GM23338 (cell line): ENCODE measurements around the gene IRF2BP2. TPM values are rescaled to one million over a fixed set of nuclear protein-coding genes. Genes with fewer than 3 reads are reported as not detected.

Experiments used
- ATAC-seq: fragments of 200-7000 bp; cut with Tn5 transposase; 3 replicates; pipeline ENCODE4 v1.9.1; 2020
- DNase-seq: peaks from one replicate; pipeline ENCODE4 v3.0.0-alpha.2; 2015; ENCODE audit warnings: low spot score
- H2AFZ ChIP-seq: fragments of 200-600 bp; sonication (generic); 2 replicates; pipeline ENCODE4 v1.8.0; 2016; ENCODE audit warnings: antibody characterized with exemption, mild to moderate bottlenecking, moderate library complexity
- H3F3A ChIP-seq: fragments of 200-600 bp; sonication (generic); replicated peaks from 2 replicates; pipeline ENCODE4 v1.8.0; 2017; ENCODE audit warnings: antibody characterized with exemption, mixed run types, low read depth
- H3K27ac ChIP-seq: fragments of 200-600 bp; sonication (generic); 2 replicates; pipeline ENCODE4 v1.6.1; 2016; ENCODE audit warnings: low read depth
- H3K27me3 ChIP-seq: fragments of 200-600 bp; sonication (generic); 2 replicates; pipeline ENCODE4 v1.8.0; 2016; ENCODE audit warnings: mild to moderate bottlenecking, mixed run types, moderate library complexity; ENCODE audit not compliant: insufficient read depth
- H3K36me3 ChIP-seq: fragments of 200-600 bp; sonication (generic); 2 replicates; pipeline ENCODE4 v1.8.0; 2016; ENCODE audit warnings: mild to moderate bottlenecking; ENCODE audit not compliant: insufficient read depth
- H3K4me1 ChIP-seq: fragments of 200-600 bp; sonication (generic); 2 replicates; pipeline ENCODE4 v1.8.0; 2016; ENCODE audit warnings: mild to moderate bottlenecking, moderate library complexity; ENCODE audit not compliant: insufficient read depth
- H3K4me2 ChIP-seq: fragments of 200-600 bp; sonication (generic); 2 replicates; pipeline ENCODE4 v1.7.1; 2017; ENCODE audit warnings: mixed run types
- H3K4me3 ChIP-seq: fragments of 200-600 bp; sonication (generic); 2 replicates; pipeline ENCODE4 v1.6.1; 2016; ENCODE audit warnings: mixed run types
- H3K79me2 ChIP-seq: fragments of 200-600 bp; sonication (generic); replicated peaks from 2 replicates; pipeline ENCODE4 v1.8.0; 2017; ENCODE audit warnings: mild to moderate bottlenecking; ENCODE audit not compliant: insufficient read depth
- H3K9me2 ChIP-seq: fragments of 200-600 bp; sonication (generic); 2 replicates; pipeline ENCODE4 v1.8.0; 2017; ENCODE audit not compliant: insufficient read depth
- H4K20me1 ChIP-seq: fragments of 200-600 bp; sonication (generic); replicated peaks from 2 replicates; pipeline ENCODE4 v1.8.0; 2017; ENCODE audit warnings: mild to moderate bottlenecking; ENCODE audit not compliant: insufficient read depth
- H3K27ac Mint-ChIP-seq: 2 replicates; pipeline ENCODE4 v1.8.0; 2020; ENCODE audit warnings: inconsistent platforms, mild to moderate bottlenecking, moderate library complexity, mixed read lengths
- H3K27me3 Mint-ChIP-seq: 3 replicates; pipeline ENCODE4 v1.8.0; 2022; ENCODE audit warnings: low read depth, mild to moderate bottlenecking, moderate library complexity, mixed read lengths, inconsistent platforms; ENCODE audit not compliant: insufficient read depth, poor library complexity
- H3K36me3 Mint-ChIP-seq: 3 replicates; pipeline ENCODE4 v1.8.0; 2021; ENCODE audit warnings: low read depth, mild to moderate bottlenecking, inconsistent platforms, moderate library complexity, mixed read lengths
- H3K4me1 Mint-ChIP-seq: 3 replicates; pipeline ENCODE4 v1.8.0; 2020; ENCODE audit warnings: mild to moderate bottlenecking, inconsistent platforms, mixed read lengths
- H3K4me3 Mint-ChIP-seq: 3 replicates; pipeline ENCODE4 v1.8.0; 2021; ENCODE audit warnings: moderate library complexity, mild to moderate bottlenecking, inconsistent platforms, mixed read lengths
- H3K9me3 Mint-ChIP-seq: 3 replicates; pipeline ENCODE4 v1.8.0; 2020; ENCODE audit warnings: moderate library complexity, mild to moderate bottlenecking, inconsistent platforms, mixed read lengths
- CREB1 ChIP-seq: fragments of 250-450 bp; sonication (Bioruptor Pico); IDR thresholded peaks from 2 replicates; pipeline ENCODE4 v1.5.0; 2020; ENCODE audit warnings: low read depth, mild to moderate bottlenecking, moderate library complexity
- ETS1 ChIP-seq: IDR thresholded peaks from 2 replicates; pipeline ENCODE4 v1.6.1; 2016; ENCODE audit warnings: antibody characterized with exemption
- EZH2 ChIP-seq: fragments of 200-600 bp; sonication (generic); IDR thresholded peaks from one replicate; pipeline ENCODE4 v1.8.0; 2017; ENCODE audit warnings: antibody characterized with exemption, mild to moderate bottlenecking, low read depth; ENCODE audit not compliant: unreplicated experiment
- JUNB ChIP-seq: IDR thresholded peaks from one replicate; pipeline ENCODE4 v1.6.1; 2016; ENCODE audit warnings: antibody characterized with exemption; ENCODE audit not compliant: unreplicated experiment
- POLR2AphosphoS5 ChIP-seq: IDR thresholded peaks from 2 replicates; pipeline ENCODE4 v1.6.1; 2016; ENCODE audit warnings: antibody characterized with exemption, low read depth
- ZNF462 ChIP-seq: fragments of 250-450 bp; sonication (Bioruptor Pico); IDR thresholded peaks from 2 replicates; pipeline ENCODE4 v1.5.0; 2020; ENCODE audit warnings: mild to moderate bottlenecking, moderate library complexity
- polyA plus RNA-seq: library from polyadenylated mRNA; unstranded; fragments of >200 nt; fragmentation: Nextera tagmentation; extraction: Ambion mirVana; gene quantifications from 2 replicates; pipeline ENCODE4 v1.2.1, GENCODE V29; 2016
- total RNA-seq: library from RNA; depleted of rRNA; stranded (reverse); fragments of >200 nt; shearing (Covaris generic); gene quantifications from 2 replicates; pipeline ENCODE4 v1.2.3, GENCODE V29; 2014
- TF ChIP-seq, protein P1 (sequence below): IDR thresholded peaks from one replicate; pipeline ENCODE4 v1.6.1; 2018; ENCODE audit warnings: antibody characterized with exemption; ENCODE audit not compliant: unreplicated experiment

The IRF2BP2 gene
- total and polyA plus RNA-seq, 2 experiments from 2014 or later = 19.4 to 62.4 TPM

- H3K36me3 Mint-ChIP-seq = no peaks in the 10 kb centered on the region
These were observed 44.2 kb upstream of the IRF2BP2 start for GRCh38 chr1:234654002-234654733.

DNA sequence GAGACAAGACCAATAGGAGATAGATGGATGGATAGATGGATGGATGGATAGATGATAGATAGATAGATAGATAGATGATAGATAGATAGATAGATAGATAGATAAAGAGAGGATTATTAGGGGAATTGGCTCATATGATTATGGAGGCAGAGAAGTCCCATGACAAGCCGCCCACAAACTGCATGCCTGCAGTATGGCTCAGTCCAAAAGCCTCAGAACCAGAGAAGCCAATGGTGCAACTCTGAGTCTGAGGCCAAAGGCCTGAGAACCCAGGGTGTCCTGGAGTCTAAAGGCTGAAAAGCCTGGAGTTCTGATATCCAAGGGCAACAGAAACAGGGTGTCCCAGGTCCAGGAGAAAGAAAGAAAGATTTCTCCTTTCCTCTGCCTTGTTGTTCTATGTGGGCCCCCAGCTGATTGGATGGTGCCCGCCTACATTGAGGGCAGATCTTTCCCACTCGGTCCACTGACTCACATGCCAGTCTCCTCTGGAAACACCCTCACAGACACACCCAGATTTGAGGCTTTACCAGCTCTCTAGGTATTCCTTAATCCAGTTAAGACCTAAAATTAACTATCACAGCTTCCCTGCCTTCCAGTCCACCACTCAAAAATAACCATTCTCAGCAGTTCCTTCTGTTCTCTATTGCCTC, 39.6 kb upstream of the IRF2BP2 start:
- H3K4me3 ChIP-seq = no peak overlapping the region
- Mint-ChIP-seq H3K9me3 (0 out of 3 replicates have a peak, but pooled peaks cover 2% of the 10 kb centered on the region), H3K4me3 (no peak overlapping the region), H3K4me1 (no peaks in the 10 kb centered on the region), H3K36me3 (no peaks in the 10 kb centered on the region), H3K27ac (no peak overlapping the region), H3K27me3 (peaks cover 2% of the 10 kb centered on the region)
- no peak overlapping the region for H2AFZ ChIP-seq
- DNase-seq (no peak), ATAC-seq (no peak)
- no peaks in the 10 kb centered on the region for H3F3A ChIP-seq
- no peaks in the 10 kb centered on the region for H4K20me1 ChIP-seq
- no peak overlapping the region for H3K4me2 ChIP-seq
- H3K27me3 ChIP-seq = no peaks in the 10 kb centered on the region
- no peaks in the 10 kb centered on the region for H3K79me2 ChIP-seq
- 0 out of 2 replicates have a peak, but pooled peaks cover 4% of the 10 kb centered on the region for H3K9me2 ChIP-seq
- H3K27ac ChIP-seq = no peak overlapping the region
- H3K36me3 ChIP-seq = no peaks in the 10 kb centered on the region
- no peaks in the 10 kb centered on the region for H3K4me1 ChIP-seq
- TF ChIP-seq, protein P1, sequence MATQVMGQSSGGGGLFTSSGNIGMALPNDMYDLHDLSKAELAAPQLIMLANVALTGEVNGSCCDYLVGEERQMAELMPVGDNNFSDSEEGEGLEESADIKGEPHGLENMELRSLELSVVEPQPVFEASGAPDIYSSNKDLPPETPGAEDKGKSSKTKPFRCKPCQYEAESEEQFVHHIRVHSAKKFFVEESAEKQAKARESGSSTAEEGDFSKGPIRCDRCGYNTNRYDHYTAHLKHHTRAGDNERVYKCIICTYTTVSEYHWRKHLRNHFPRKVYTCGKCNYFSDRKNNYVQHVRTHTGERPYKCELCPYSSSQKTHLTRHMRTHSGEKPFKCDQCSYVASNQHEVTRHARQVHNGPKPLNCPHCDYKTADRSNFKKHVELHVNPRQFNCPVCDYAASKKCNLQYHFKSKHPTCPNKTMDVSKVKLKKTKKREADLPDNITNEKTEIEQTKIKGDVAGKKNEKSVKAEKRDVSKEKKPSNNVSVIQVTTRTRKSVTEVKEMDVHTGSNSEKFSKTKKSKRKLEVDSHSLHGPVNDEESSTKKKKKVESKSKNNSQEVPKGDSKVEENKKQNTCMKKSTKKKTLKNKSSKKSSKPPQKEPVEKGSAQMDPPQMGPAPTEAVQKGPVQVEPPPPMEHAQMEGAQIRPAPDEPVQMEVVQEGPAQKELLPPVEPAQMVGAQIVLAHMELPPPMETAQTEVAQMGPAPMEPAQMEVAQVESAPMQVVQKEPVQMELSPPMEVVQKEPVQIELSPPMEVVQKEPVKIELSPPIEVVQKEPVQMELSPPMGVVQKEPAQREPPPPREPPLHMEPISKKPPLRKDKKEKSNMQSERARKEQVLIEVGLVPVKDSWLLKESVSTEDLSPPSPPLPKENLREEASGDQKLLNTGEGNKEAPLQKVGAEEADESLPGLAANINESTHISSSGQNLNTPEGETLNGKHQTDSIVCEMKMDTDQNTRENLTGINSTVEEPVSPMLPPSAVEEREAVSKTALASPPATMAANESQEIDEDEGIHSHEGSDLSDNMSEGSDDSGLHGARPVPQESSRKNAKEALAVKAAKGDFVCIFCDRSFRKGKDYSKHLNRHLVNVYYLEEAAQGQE = no peak
- TF ChIP-seq EZH2 = no peak
- no peak for TF ChIP-seq ZNF462 (CRISPR knock-in tag)
- TF ChIP-seq POLR2AphosphoS5 = no peak
- no peak for TF ChIP-seq JUNB
- TF ChIP-seq CREB1 (CRISPR knock-in tag) = no peak

More at GRCh38 chr1:234654002-234654733, 44.2 kb upstream of the IRF2BP2 start:
- Histone ChIP-seq H3K9me2 (peaks cover 7% of the 10 kb centered on the region; the same call in 1 of the 2 replicates), H3K4me2 (no peak overlapping the region), H3K79me2 (no peaks in the 10 kb centered on the region), H4K20me1 (no peaks in the 10 kb centered on the region), H3K27me3 (no peaks in the 10 kb centered on the region), H3K4me1 (peaks cover 31% of the 10 kb centered on the region), H3K36me3 (no peaks in the 10 kb centered on the region), H3K4me3 (no peak overlapping the region), H3F3A (0 out of 2 replicates have a peak, but pooled peaks cover 3% of the 10 kb centered on the region), H3K27ac (no peak overlapping the region), H2AFZ (no peak overlapping the region)
- H3K4me1 Mint-ChIP-seq = peaks cover 25% of the 10 kb centered on the region
- ATAC-seq = no peak
- no peaks in the 10 kb centered on the region for H3K9me3 Mint-ChIP-seq
- H3K4me3 Mint-ChIP-seq = no peak overlapping the region
- DNase-seq = no peak
- no peaks in the 10 kb centered on the region for H3K27me3 Mint-ChIP-seq
- H3K27ac Mint-ChIP-seq = no peak overlapping the region
- TF ChIP-seq POLR2AphosphoS5 (no peak), EZH2 (no peak), ETS1 (no peak)
